T-helper 1 cell treated with Interleukin-12 subunit alpha and Interleukin-12 subunit beta and Interleukin-4 antibody, amounts not matched to agents 30 ng/mL and 1 ng/mL, for 36 hours (primary cell): ENCODE results near the gene SGMS1. TPM values are rescaled to one million over a fixed set of nuclear protein-coding genes. Genes with fewer than 3 reads are reported as not detected.

Experiments used
- intact Hi-C: fragments of 100-400 bp; cut with micrococcal nuclease; formaldehyde crosslinking; loops from one replicate; pipeline ENCODE4 v1.15.1; 2024
- total RNA-seq: library from RNA; stranded (reverse); gene quantifications from 2 replicates; pipeline ENCODE4 v1.2.3, GENCODE V29; 2022

The SGMS1 gene
- total RNA-seq, 1 donor from 2014 or later, result 24.4 TPM

- intact Hi-C loops, result loop anchor here (2.0 kb wide), 1 partner anchor 53 kb away; no protein-coding TSS in a partner anchor
These were observed 9.9 kb downstream of the SGMS1 start for GRCh38 chr10:50613726-50614443.

DNA sequence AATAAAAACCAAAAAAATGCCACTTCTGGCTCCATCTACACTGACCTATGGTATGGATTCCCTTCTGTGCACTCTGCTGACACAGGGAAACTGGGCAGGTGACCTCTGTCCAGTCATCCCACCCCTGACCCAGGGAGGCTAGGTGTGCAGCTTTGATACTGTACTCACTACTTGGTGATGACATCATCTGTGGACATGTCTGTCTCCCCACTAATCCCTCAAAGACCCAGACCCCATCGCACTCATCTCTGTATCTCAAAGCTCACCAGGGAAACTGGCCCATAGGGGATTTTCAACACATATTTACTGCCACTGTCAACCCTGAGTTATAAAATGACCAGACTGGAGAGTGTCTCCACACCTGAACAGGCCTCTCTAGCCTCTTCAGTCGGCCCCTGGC is 10.6 kb downstream of the SGMS1 start:
- intact Hi-C loops, result no loop called here

GRCh38 chr10:50610368-50610767 is 13.4 kb downstream of the SGMS1 start:
- intact Hi-C loops, result no loop called here

DNA sequence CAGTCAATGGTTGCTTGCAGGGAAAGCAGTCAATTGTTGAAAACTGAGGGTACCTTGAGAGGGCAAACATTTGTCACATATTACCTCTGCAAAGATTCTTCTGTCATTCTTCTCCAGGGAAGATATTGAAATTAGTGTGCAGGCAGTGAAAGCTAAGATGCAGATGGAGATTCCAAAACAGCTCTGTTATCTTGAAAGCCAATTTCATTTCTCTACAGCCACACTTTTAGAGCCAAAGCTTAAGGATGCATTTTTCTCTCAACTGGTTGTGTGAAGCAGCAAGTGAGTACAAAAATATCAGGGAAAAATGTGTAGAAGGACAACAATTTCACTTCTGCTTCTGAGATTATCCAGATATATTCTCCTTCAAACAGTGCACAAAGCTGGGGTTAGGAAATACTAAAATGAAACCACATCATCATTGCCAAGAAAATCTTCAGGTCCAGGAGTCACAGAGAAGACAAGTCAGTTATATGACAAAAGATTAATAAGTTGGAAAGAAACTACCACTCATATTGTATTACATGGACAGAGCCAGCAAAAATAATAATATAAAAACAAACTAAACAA is 16.3 kb downstream of the SGMS1 start:
- intact Hi-C loops, result no loop called here

DNA sequence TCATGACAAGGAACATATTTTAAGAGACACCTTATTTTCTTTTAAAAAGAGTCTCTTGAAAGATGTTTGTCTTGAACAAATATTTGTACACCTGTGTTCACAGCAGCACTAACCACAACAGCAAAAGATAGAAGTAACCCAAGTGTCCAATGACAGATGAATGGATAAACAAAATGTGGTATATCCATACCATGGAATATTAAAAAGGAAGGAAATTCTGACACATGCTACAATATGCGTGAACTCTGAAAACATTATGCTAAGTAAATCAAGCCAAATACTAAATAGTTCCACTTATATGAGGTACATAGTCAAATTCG is 17.8 kb downstream of the SGMS1 start:
- intact Hi-C loops, result no loop called here

GRCh38 chr10:50605269-50605950 is 18.3 kb downstream of the SGMS1 start:
- intact Hi-C loops, result no loop called here

DNA sequence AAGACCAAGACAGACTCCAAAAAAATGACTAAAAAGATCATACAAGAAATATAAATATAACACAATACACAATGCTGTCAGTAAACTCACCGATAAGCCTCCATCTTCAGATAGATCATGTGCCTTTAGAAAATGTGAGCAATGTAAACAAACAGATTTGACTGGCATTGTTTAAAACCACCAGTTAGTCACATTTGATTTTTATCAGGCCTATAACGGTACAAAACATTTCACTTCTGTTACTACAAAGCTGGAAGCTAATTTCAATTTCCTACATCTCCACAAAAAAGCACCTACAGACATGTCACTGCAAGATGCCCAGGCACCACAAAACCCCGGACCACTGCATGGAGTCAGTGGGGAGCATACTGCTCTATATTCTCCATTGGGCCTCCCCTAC is 18.9 kb downstream of the SGMS1 start:
- intact Hi-C loops, result no loop called here

DNA sequence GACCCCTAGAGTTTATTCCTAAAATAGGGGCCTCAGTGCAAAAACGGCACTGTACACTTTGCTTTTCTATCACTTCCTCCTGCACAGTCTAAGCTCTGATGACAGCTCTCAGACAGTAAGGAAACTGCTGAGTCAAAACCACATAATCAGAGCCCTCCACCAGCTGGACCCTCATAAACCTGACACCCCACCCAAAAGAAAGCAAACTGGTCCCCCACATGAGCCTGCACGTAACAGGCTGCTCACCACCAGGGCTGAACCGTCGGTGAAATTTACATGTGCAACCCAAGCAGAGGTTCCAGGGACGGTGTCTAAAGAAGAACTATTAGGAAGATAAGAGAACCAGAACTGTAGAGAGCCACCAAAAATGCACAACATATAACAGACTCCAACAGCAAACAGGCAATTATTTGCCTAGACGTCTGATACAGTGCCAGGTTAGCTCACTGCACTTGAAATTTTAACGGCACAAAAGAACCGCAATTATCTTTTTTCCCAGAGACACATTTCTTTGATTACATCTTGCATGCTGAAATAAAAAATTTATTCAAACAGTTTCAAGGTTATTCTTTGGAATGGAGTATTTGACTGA is 19.6 kb downstream of the SGMS1 start:
- intact Hi-C loops, result no loop called here

GRCh38 chr10:50603151-50603850 is 20.5 kb downstream of the SGMS1 start:
- intact Hi-C loops, result no loop called here

DNA sequence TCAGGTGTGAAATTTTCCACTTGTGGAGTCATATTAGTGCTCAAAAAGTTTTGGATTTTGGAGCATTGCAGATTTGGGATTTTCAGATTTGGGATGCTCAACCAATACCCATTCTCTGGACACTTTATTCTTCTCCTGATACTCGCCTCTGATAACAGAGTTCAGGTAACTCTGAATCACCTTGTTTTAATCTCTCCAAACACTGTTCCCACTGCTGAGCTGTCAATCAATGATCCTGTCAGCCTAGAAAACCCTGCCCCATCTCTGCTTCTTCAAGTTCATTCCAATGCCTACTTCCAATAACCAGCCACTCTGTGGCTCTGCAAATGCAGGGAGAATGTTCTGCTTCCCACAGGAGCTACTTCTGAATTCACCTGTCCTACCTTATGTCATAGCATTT is 21.8 kb downstream of the SGMS1 start:
- intact Hi-C loops, result no loop called here

DNA sequence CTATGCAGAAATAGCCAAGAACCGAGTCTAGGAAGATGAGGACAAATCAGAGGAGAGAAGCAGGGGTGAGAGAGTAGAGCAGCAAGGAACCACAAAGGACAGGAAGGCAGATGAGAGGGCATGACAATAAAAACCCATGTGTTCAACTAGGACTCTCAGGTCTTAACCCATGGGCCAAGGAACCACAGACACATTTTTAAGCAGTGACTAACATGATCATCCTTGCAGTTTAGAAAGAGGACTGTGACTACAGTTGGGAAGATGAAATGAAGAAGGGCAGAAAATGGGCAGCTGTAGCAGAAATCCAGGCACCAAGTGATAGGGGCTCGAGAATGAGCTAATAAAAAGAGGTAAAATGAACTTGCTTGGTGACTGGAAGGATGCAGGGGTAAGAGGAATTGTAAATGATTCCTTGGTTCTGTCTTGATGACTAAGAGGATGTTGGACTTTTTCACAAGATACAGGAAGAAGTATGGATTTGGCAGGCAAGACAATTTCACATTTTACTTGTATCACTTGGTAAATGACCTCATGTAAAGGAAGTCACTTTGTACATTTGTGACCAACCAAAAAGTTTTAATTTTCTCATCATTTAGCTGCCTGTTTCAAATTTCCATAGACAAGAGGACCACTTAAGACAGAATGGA is 22.8 kb downstream of the SGMS1 start:
- intact Hi-C loops, result no loop called here

- intact Hi-C loops, result no loop called here
These were observed 23.5 kb downstream of the SGMS1 start for GRCh38 chr10:50600286-50600685.

GRCh38 chr10:50596897-50597296 is 26.9 kb downstream of the SGMS1 start:
- intact Hi-C loops, result no loop called here

- intact Hi-C loops, result no loop called here
These were observed 27.3 kb downstream of the SGMS1 start for GRCh38 chr10:50596456-50596855.

GRCh38 chr10:50595785-50596184 is 28.0 kb downstream of the SGMS1 start:
- intact Hi-C loops, result no loop called here

GRCh38 chr10:50593523-50594376 is 30.0 kb downstream of the SGMS1 start:
- intact Hi-C loops, result no loop called here

GRCh38 chr10:50592961-50593418 is 30.8 kb downstream of the SGMS1 start:
- intact Hi-C loops, result no loop called here

DNA sequence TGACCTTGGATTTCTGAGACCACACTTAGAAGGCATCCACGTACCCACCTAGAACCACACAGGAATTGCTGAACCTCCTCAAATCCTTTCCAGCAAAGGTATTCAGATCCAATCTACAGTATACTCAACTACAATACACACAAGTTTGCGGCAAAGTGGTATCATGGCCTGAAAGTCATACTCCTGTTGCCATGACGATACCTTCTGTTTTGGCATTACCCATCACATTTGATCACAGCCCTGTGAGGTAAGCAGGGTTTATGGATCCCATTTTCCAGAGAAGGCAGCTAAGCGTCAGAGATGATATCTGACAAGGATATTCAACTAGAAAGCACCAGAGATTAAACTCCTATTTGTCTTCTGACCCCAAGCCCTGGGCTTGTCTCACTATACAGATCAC is 32.8 kb downstream of the SGMS1 start:
- intact Hi-C loops, result no loop called here

DNA sequence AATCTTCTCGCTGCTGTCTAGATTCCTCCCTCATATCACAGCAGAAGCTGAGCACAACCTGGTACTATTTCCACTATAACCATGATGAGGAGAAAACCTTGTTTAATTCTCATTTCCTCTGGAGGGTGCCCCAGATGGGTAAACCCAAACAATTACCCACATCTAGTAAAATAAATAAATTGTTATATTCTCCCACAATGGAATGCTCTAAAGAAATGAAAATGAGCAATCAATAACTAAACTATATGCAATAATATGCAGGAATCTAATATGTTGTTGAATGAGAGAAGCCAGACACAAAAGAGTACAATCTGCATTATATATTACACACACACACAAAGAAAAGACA is 37.0 kb downstream of the SGMS1 start:
- intact Hi-C loops, result no loop called here
